Smooth muscle cell (in vitro differentiated cells): Measurements from ENCODE around the gene F10. TPM values are rescaled to one million over a fixed set of nuclear protein-coding genes. Genes with fewer than 3 reads are reported as not detected.

Source experiments
- DNase-seq: peaks from one replicate; lab custom pipeline; 2025; ENCODE audit not compliant: unreplicated experiment; lab: John Stamatoyannopoulos, UW
- H2AFZ ChIP-seq: fragments of 200-600 bp; sonication (generic); 2 replicates; pipeline ENCODE4 v1.6.0; 2016; ENCODE audit warnings: antibody characterized with exemption, low read depth, mild to moderate bottlenecking
- H3F3A ChIP-seq: fragments of 200-600 bp; sonication (generic); 2 replicates; pipeline ENCODE4 v1.6.0; 2017; ENCODE audit warnings: antibody characterized with exemption, low read depth
- H3K27ac ChIP-seq: fragments of 200-600 bp; sonication (generic); 2 replicates; pipeline ENCODE4 v1.5.1; 2016; ENCODE audit warnings: low read depth, mild to moderate bottlenecking
- H3K27me3 ChIP-seq: fragments of 200-600 bp; sonication (generic); 2 replicates; pipeline ENCODE4 v1.6.1; 2016; ENCODE audit warnings: low read depth, mild to moderate bottlenecking
- H3K36me3 ChIP-seq: fragments of 200-600 bp; sonication (generic); 2 replicates; pipeline ENCODE4 v1.5.1; 2016; ENCODE audit warnings: low read depth
- H3K4me1 ChIP-seq: fragments of 200-600 bp; sonication (generic); 2 replicates; pipeline ENCODE4 v1.5.1; 2016; ENCODE audit warnings: low read depth
- H3K4me2 ChIP-seq: fragments of 200-600 bp; sonication (generic); 2 replicates; pipeline ENCODE4 v1.6.0; 2016; ENCODE audit warnings: mild to moderate bottlenecking
- H3K4me3 ChIP-seq: fragments of 200-600 bp; sonication (generic); 2 replicates; pipeline ENCODE4 v1.5.1; 2016; ENCODE audit warnings: mild to moderate bottlenecking
- H3K79me2 ChIP-seq: fragments of 200-600 bp; sonication (generic); 2 replicates; pipeline ENCODE4 v1.6.0; 2016; ENCODE audit warnings: low read depth, mild to moderate bottlenecking
- H3K9ac ChIP-seq: fragments of 200-600 bp; sonication (generic); 2 replicates; pipeline ENCODE4 v1.6.0; 2016; ENCODE audit warnings: low read depth
- H3K9me3 ChIP-seq: fragments of 200-600 bp; sonication (generic); replicated peaks from 2 replicates; pipeline ENCODE4 v1.5.1; 2016; ENCODE audit warnings: low read depth
- H4K20me1 ChIP-seq: fragments of 200-600 bp; sonication (generic); 2 replicates; pipeline ENCODE4 v1.6.0; 2016; ENCODE audit warnings: low read depth
- CTCF ChIP-seq: fragments of 200-600 bp; sonication (generic); IDR thresholded peaks from 2 replicates; pipeline ENCODE4 v1.5.1; 2017; ENCODE audit warnings: borderline replicate concordance, mild to moderate bottlenecking, antibody characterized with exemption; ENCODE audit not compliant: insufficient read depth, poor library complexity, severe bottlenecking
- WGBS: methylation state at CpG from one replicate; pipeline ENCODE4 v1.1.7; 2016; ENCODE audit warnings: low lambda C conversion rate; 5-methylcytosine and 5-hydroxymethylcytosine counted together
- polyA plus RNA-seq: library from polyadenylated mRNA; unstranded; fragments of >200 nt; fragmentation: Nextera tagmentation; extraction: Ambion mirVana; gene quantifications from 2 replicates; pipeline ENCODE4 v1.2.1, GENCODE V29; 2016
- total RNA-seq: library from RNA; depleted of rRNA; stranded (reverse); fragments of >200 nt; gene quantifications from 2 replicates; pipeline ENCODE4 v1.2.3, GENCODE V29; 2014

The F10 gene
- total and polyA plus RNA-seq, 2 experiments from 2014 or later = 17.1 to 43.7 TPM

- no peak overlapping the region for H3K27ac ChIP-seq
- H3K4me3 ChIP-seq = no peak overlapping the region
- H3K79me2 ChIP-seq = no peaks in the 10 kb centered on the region
- no peaks in the 10 kb centered on the region for H3K27me3 ChIP-seq
- H3K4me2 ChIP-seq = no peak overlapping the region
- H3F3A ChIP-seq = no peaks in the 10 kb centered on the region
- DNase-seq = no peak
- H3K9ac ChIP-seq = no peak overlapping the region
- no peaks in the 10 kb centered on the region for H3K4me1 ChIP-seq
- no peaks in the 10 kb centered on the region for H4K20me1 ChIP-seq
- 88% methylated on average over 9 of the region's 9 CpGs for WGBS
- no peak for TF ChIP-seq CTCF
- no peak overlapping the region for H2AFZ ChIP-seq
- no peaks in the 10 kb centered on the region for H3K9me3 ChIP-seq
- H3K36me3 ChIP-seq = no peaks in the 10 kb centered on the region
Measured at GRCh38 chr13:113103646-113104045, 19.0 kb upstream of the F10 start.

- H4K20me1 ChIP-seq = no peaks in the 10 kb centered on the region
- H3K4me1 ChIP-seq = no peaks in the 10 kb centered on the region
- no peak within 1 kb of the TSS for H3K4me2 ChIP-seq
- H3K79me2 ChIP-seq = no peaks in the 10 kb centered on the region
- peaks cover 5% of the 10 kb centered on the region for H3K27me3 ChIP-seq
- H3K4me3 ChIP-seq = no peak within 1 kb of the TSS
- no peaks in the 10 kb centered on the region for H3K36me3 ChIP-seq
- DNase-seq = no peak
- H3K9me3 ChIP-seq = no peaks in the 10 kb centered on the region
- H3K9ac ChIP-seq = no peak within 1 kb of the TSS
- no peaks in the 10 kb centered on the region for H3F3A ChIP-seq
- no peak for TF ChIP-seq CTCF
- 77% methylated on average over 17 of the region's 17 CpGs for WGBS
- H3K27ac ChIP-seq = no peak within 1 kb of the TSS
- H2AFZ ChIP-seq = no peak within 1 kb of the TSS
Measured at GRCh38 chr13:113105032-113105920, 17.3 kb upstream of the F10 start, which contains the start of gene F7. TSS of gene F7 (plus strand) at chr13:113105791. CDS start at chr13:113105842, 51 bp downstream.

- 74% methylated on average over 9 of the region's 16 CpGs for WGBS
- Histone ChIP-seq H3K4me1 (no peaks in the 10 kb centered on the region), H3K36me3 (no peaks in the 10 kb centered on the region), H3K79me2 (no peaks in the 10 kb centered on the region), H3K27ac (no peak overlapping the region), H3F3A (no peaks in the 10 kb centered on the region), H3K4me3 (no peak overlapping the region), H4K20me1 (no peaks in the 10 kb centered on the region), H3K4me2 (no peak overlapping the region), H3K9ac (no peak overlapping the region), H2AFZ (no peak overlapping the region), H3K27me3 (peaks cover 5% of the 10 kb centered on the region), H3K9me3 (no peaks in the 10 kb centered on the region)
- DNase-seq = no peak
- TF ChIP-seq CTCF = no peak
Measured at GRCh38 chr13:113105921-113106452, 16.6 kb upstream of the F10 start.
